ENCODE measurements around the gene MXRA8. TPM values are rescaled to one million over a fixed set of nuclear protein-coding genes. Genes with fewer than 3 reads are reported as not detected.

MXRA8 gene
- total RNA-seq, 1 experiment from 2014 or later: 192 TPM

- Histone ChIP-seq H3K27ac (no peak overlapping the region), H3K4me1 (replicated peaks) (peaks cover 11% of the 10 kb centered on the region), H3K27me3 (replicated peaks) (no peaks in the 10 kb centered on the region), H3K9me3 (replicated peaks) (peaks cover 12% of the 10 kb centered on the region), H3K4me3 (no peak overlapping the region), H3K36me3 (peaks cover 18% of the 10 kb centered on the region)
- no peak for DNase-seq (ENCODE audit: low read depth in 1 of 2, low spot score in 2 of 2)
These were observed 9.0 kb upstream of the MXRA8 start for GRCh38 chr1:1367315-1367714.

GRCh38 chr1:1366699-1367066 lies 8.3 kb upstream of the MXRA8 start:
- H3K27me3 ChIP-seq (replicated peaks): no peaks in the 10 kb centered on the region
- no peak for DNase-seq (ENCODE audit: low read depth in 1 of 2, low spot score in 2 of 2)
- no peak overlapping the region for H3K27ac ChIP-seq
- H3K4me3 ChIP-seq: no peak overlapping the region
- H3K36me3 ChIP-seq: peaks cover 11% of the 10 kb centered on the region
- peaks cover 11% of the 10 kb centered on the region for H3K4me1 ChIP-seq (replicated peaks)
- peaks cover 12% of the 10 kb centered on the region for H3K9me3 ChIP-seq (replicated peaks)

GRCh38 chr1:1365875-1366698 lies 7.7 kb upstream of the MXRA8 start:
- DNase-seq (ENCODE audit: low read depth in 1 of 2, low spot score in 2 of 2): no peak
- no peak overlapping the region for H3K27ac ChIP-seq
- H3K4me1 ChIP-seq (replicated peaks): peaks cover 13% of the 10 kb centered on the region
- H3K36me3 ChIP-seq: peaks cover 5% of the 10 kb centered on the region; the same call in 1 of the 2 replicates
- no peak overlapping the region for H3K4me3 ChIP-seq
- peaks cover 12% of the 10 kb centered on the region for H3K9me3 ChIP-seq (replicated peaks)
- no peaks in the 10 kb centered on the region for H3K27me3 ChIP-seq (replicated peaks)

- no peak overlapping the region for H3K4me3 ChIP-seq
- no peak for DNase-seq (ENCODE audit: low read depth in 1 of 2, low spot score in 2 of 2)
- peaks cover 12% of the 10 kb centered on the region for H3K9me3 ChIP-seq (replicated peaks)
- H3K36me3 ChIP-seq: no peaks in the 10 kb centered on the region
- no peak overlapping the region for H3K27ac ChIP-seq
- H3K4me1 ChIP-seq (replicated peaks): peaks cover 31% of the 10 kb centered on the region
- H3K27me3 ChIP-seq (replicated peaks): no peaks in the 10 kb centered on the region
These were observed 5.9 kb upstream of the MXRA8 start for GRCh38 chr1:1364266-1364665.

DNA sequence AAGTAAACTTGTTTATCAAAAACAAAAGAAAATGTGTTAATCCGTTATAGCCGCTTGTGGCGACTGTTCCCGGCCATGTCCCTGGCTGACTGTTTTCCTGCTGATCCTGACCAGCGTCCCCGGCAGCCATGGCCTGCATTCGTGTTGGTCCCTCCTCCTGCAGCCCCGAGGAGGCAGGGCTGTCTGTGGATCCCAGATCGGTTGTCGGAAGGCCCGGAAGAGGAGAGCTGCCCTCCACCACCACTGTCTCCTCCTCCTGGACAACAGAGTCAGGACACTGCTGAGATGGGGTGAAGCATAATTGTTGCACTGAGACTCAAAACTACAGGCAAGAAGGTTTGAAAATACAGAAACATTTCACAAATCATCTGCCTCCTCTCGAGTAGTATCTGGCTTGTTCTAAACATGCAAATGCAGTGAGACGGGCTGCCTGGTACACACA lies 3.6 kb upstream of the MXRA8 start:
- H3K9me3 ChIP-seq (replicated peaks): peaks cover 8% of the 10 kb centered on the region
- H3K4me1 ChIP-seq (replicated peaks): peaks cover 49% of the 10 kb centered on the region
- H3K4me3 ChIP-seq: no peak overlapping the region
- H3K36me3 ChIP-seq: peaks cover 1% of the 10 kb centered on the region
- peak overlapping the region; percentile 90 for H3K27ac ChIP-seq
- DNase-seq (ENCODE audit: low read depth in 1 of 2, low spot score in 2 of 2): peak; percentile 61 to 77
- no peaks in the 10 kb centered on the region for H3K27me3 ChIP-seq (replicated peaks)

GRCh38 chr1:1361233-1361981 lies 3.1 kb upstream of the MXRA8 start:
- H3K27ac ChIP-seq: peak overlapping the region; percentile 90
- no peak overlapping the region for H3K4me3 ChIP-seq

GRCh38 chr1:1360506-1361169 lies 2.3 kb upstream of the MXRA8 start:
- Histone ChIP-seq H3K4me1 (replicated peaks) (peaks cover 53% of the 10 kb centered on the region), H3K9me3 (replicated peaks) (no peaks in the 10 kb centered on the region; the same call in 1 of the 2 replicates), H3K27ac (peak overlapping the region; percentile 90), H3K36me3 (peaks cover 5% of the 10 kb centered on the region), H3K4me3 (no peak overlapping the region), H3K27me3 (replicated peaks) (no peaks in the 10 kb centered on the region)
- DNase-seq (ENCODE audit: low read depth in 1 of 2, low spot score in 2 of 2): peak; percentile 89 to 95

More at GRCh38 chr1:1361233-1361981, 3.1 kb upstream of the MXRA8 start:
- peaks cover 6% of the 10 kb centered on the region for H3K9me3 ChIP-seq (replicated peaks)
- H3K36me3 ChIP-seq: peaks cover 5% of the 10 kb centered on the region
- DNase-seq (ENCODE audit: low read depth in 1 of 2, low spot score in 2 of 2): no peak
- no peaks in the 10 kb centered on the region for H3K27me3 ChIP-seq (replicated peaks)
- peaks cover 53% of the 10 kb centered on the region for H3K4me1 ChIP-seq (replicated peaks)

DNA sequence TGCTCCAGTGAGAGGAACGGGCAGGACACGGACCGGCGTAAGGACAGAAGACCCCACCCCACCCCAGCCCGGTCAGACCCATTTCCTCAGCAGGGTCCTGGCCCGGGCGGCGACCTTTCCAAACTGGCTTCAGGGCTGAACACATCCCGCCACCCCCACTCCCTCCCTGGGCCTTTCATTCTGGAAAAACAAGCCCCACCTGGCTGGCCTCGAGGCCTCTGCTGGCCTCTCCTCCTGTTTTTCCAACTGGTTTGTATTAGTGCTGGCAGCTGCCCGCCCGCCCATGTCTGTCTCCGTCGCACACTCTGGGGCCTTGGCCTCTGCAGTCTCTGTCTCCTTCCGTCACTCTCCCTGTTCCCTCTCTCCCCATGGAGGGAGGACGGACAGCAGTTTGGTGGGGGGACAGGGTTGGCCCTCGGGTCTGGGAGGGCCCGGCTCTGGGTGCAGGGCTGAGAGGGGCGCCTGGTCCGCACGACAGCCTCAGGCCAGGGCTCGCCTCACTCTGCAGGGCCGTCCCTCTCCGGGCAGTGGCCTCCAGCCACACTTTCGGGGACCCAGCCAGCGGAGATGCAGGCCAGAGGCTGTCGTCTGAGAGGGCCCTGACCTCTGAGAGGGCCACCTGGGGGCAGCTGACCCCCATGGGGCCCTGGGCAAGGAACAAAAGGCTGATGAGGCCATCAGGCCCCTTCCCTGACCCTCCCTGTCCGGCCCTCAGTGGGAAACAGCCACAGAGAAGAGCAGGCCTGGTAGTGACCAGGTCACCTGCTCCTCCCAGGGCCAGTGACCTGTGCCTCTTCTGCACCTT lies 1.5 kb upstream of the MXRA8 start:
- Histone ChIP-seq H3K36me3 (peaks cover 5% of the 10 kb centered on the region), H3K27ac (peak overlapping the region; percentile 90), H3K4me1 (replicated peaks) (peaks cover 53% of the 10 kb centered on the region), H3K27me3 (replicated peaks) (no peaks in the 10 kb centered on the region), H3K9me3 (replicated peaks) (no peaks in the 10 kb centered on the region), H3K4me3 (no peak overlapping the region)
- peak in 1 of 2 experiments; percentile 73 for DNase-seq (ENCODE audit: low read depth in 1 of 2, low spot score in 2 of 2)

DNA sequence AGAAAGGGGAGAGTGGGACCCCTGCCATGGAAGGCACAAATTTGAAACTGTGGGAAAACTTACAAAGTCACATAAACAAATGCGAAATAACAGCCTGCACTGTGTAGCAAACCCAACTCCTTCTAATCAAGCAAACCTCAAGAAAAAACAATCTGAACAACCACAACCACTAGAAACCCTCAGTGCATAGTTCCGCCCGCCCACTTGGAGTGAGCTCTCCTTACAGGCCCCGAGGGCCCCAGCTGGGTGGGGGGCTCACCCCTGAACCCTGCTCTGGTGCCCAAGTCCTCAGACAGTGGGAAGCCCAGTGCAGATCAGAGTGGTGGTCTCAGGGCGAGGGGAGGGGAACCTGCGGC lies 931 bp upstream of the MXRA8 start:
- Histone ChIP-seq H3K4me1 (replicated peaks) (peaks cover 53% of the 10 kb centered on the region), H3K4me3 (no peak overlapping the region), H3K9me3 (replicated peaks) (no peaks in the 10 kb centered on the region), H3K27ac (peak overlapping the region; percentile 90), H3K36me3 (peaks cover 11% of the 10 kb centered on the region), H3K27me3 (replicated peaks) (no peaks in the 10 kb centered on the region)
- peak in 1 of 2 experiments; percentile 85 for DNase-seq (ENCODE audit: low read depth in 1 of 2, low spot score in 2 of 2)

DNA sequence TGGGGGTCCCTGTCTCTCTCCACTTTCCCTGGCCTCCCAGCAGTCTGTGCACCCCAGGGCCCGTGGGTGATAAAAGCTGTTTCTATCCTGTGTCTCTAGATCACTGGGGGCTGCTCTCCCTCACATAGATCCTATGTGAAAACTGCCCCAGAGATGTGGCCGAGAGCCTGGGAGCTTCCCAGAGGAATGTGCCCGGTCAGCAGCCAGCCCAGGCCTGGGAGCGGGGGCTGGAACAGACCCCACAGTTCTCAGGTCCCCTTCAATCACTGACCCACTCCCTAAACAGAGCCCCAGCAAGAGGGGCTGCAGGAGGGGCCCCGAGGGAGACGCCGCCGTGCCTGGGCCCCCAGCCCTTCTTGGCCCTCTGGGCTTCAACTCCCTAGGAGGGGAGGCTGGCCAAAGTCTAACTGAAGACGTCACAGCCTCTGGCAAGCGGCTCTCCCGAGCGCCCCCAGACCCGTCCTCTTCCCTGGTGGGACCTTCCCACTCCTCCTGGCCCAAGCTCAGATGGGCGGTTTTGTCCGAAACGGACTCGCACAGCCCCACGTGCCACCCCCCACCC lies 403 bp downstream of the MXRA8 start:
- Histone ChIP-seq H3K4me3 (peak overlapping the region; percentile 48), H3K27me3 (replicated peaks) (no peaks in the 10 kb centered on the region), H3K27ac (peak overlapping the region; percentile 90), H3K4me1 (replicated peaks) (peaks cover 53% of the 10 kb centered on the region), H3K9me3 (replicated peaks) (no peaks in the 10 kb centered on the region), H3K36me3 (peaks cover 24% of the 10 kb centered on the region)
- peak in 1 of 2 experiments; percentile 68 for DNase-seq (ENCODE audit: low read depth in 1 of 2, low spot score in 2 of 2)

DNA sequence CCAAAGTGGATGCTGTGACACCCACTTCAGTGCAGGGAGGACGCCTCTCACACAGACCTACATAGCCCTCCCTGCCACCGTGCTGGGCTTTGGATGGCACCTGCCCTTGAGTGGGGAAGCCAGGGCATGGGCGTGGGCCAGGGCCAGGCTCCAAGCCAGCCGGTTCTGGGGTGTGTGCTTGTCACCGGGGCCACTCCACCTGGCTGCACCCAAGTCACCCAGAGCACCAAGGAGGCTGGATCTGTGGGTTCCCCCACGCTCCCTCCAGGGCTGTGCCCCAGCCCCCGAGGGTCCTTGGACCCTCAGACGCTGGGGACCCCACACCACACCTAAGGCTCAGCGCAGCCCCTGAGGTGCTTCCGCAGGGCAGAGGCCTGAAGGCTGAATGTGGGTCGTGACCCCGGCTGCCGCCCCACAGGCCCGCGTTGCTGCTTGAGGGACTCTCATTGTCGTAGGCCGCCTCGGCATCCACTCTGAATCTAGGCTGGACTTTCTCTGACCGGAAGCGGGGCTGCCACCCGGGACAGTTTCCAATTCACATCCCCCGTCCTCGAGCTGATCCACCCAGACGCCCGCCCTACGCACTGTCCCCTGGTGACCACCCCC lies 1.5 kb downstream of the MXRA8 start:
- no peaks in the 10 kb centered on the region for H3K9me3 ChIP-seq (replicated peaks)
- H3K4me3 ChIP-seq: peak overlapping the region; percentile 48
- H3K36me3 ChIP-seq: peaks cover 35% of the 10 kb centered on the region
- H3K4me1 ChIP-seq (replicated peaks): peaks cover 48% of the 10 kb centered on the region
- no peaks in the 10 kb centered on the region for H3K27me3 ChIP-seq (replicated peaks)
- peak overlapping the region; percentile 90 for H3K27ac ChIP-seq
- DNase-seq (ENCODE audit: low read depth in 1 of 2, low spot score in 2 of 2): no peak

DNA sequence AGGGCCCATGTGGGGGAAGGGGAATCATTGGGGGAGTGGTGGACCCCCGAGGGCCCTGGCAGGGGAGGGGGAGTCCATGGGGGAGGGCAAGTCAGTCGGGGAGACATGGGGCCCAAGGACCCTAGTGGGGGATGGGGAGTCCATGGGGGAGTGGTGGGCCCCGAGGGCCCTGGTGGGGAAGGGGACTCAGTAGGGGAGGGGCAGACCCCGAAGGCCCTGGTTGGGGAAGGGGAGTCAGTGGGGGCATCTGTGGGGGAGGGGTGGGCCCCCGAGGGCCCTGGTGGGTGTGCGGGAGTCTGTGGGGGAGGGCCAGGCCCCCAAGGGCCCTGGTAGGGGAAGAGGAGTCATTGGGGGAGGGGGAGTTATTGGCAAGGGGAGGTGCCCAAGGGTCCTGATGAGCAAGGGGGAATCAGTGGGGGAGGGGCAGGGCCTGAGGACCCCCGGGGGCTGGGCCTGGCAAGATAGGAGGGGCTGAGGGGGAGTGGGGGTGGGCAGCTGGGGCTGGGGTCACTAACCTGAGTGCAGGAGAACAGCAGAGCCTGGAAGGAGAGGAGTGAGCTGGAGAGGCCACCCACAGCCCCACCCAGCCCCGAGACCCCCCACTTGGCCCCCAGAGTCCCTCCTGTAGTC lies 2.1 kb downstream of the MXRA8 start:
- Histone ChIP-seq H3K4me1 (replicated peaks) (peaks cover 42% of the 10 kb centered on the region), H3K27ac (no peak overlapping the region), H3K36me3 (peaks cover 40% of the 10 kb centered on the region), H3K9me3 (replicated peaks) (no peaks in the 10 kb centered on the region), H3K4me3 (peak overlapping the region; percentile 48), H3K27me3 (replicated peaks) (no peaks in the 10 kb centered on the region)
- no peak for DNase-seq (ENCODE audit: low read depth in 1 of 2, low spot score in 2 of 2)

Measured in SJSA1 (cell line).